Skin epidermis (tissue), 12 donors: Measurements from ENCODE around the gene SMPD3.
A peak's percentile ranks its signal among the peaks of the same experiment; 100 is the strongest.

Experiments used
- H3K27ac ChIP-seq, 21 experiments: fragments of 200-600 bp; sonication (generic) in 11 of 21; one replicate each; pipeline ENCODE4 v1.5.0; 2020; ENCODE audit warnings: mild to moderate bottlenecking in 3 of 21, inconsistent platforms in 2 of 21, moderate library complexity in 2 of 21
- H3K4me3 ChIP-seq, 7 experiments: fragments of 200-600 bp; sonication (generic) in 2 of 7; one replicate each; pipeline ENCODE4 v1.5.0; 2020; ENCODE audit warnings: inconsistent platforms in 2 of 7, mild to moderate bottlenecking in 2 of 7, moderate library complexity in 1 of 7

Gene SMPD3

DNA sequence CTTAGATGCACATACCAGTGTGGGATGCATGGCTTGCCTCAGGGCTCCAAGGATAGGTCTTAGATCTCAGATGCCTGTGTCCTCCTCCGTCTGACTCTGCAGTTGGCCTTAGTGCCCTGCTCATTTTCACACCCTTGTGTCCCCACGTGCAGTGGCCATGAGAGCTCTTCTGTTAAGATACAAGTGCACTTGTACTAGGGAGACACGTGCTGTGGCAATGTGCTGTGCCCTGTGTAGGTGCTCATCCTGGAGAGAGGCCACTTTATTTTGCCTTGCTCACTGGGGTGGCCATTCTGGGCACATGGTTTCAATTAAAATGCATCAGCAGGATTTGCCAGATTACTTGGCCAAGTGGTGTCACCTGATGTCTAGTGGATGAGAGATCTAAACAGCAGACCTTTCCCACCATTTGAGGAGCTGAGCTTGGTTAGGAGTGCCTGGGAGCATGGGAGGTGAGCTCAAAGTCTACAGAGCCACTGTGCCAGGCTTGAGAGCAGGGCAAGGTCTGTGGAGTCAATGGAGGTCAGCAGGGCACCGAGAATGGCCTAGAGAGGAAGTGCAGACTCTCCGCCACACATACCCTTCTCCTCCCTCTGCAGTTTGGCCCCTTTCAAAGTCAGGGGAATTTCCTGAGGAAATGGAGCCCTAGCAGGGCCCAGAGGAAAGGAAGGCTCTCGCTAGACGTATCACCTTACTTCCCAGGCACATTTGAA lies 25.2 kb upstream of the SMPD3 start:
- no peak overlapping the region for H3K4me3 ChIP-seq

GRCh38 chr16:68472581-68472980 lies 24.3 kb upstream of the SMPD3 start:
- Histone ChIP-seq H3K27ac (no peak overlapping the region), H3K4me3 (no peak overlapping the region)

More for the DNA sequence above, 25.2 kb upstream of the SMPD3 start:
- peak overlapping the region in 4 of 21 experiments; percentile 20 to 53 (median 25) for H3K27ac ChIP-seq

GRCh38 chr16:68470461-68471150 lies 22.3 kb upstream of the SMPD3 start:
- peak overlapping the region in 2 of 7 experiments; percentile 4 to 9 for H3K4me3 ChIP-seq
- H3K27ac ChIP-seq = peak overlapping the region in 18 of 21 experiments; percentile 13 to 82 (median 46)

- peak overlapping the region in 17 of 21 experiments; percentile 6 to 82 (median 60) for H3K27ac ChIP-seq
- H3K4me3 ChIP-seq = peak overlapping the region in 2 of 7 experiments; percentile 4 to 9
Observed at GRCh38 chr16:68469796-68470460, 21.6 kb upstream of the SMPD3 start.

DNA sequence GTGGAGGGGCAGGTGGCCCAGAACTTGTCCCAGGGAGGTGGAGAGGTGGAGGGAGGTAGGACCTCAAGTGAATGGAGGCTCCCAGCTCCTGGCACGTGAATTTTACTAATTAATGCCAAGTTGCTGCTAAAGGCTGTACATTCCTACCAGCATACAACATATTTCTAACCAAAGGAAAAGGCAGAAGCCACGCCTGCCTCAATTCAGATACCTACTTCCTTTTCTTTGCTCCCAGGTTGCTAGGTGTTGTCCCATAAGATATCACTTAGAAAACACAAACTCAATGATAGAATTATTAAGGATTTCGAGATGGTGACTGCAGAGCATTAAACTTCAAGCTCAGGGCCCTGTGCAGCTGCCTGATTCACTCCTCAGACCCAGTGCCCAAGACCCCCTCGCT lies 20.5 kb upstream of the SMPD3 start:
- peak overlapping the region in 5 of 21 experiments; percentile 27 to 82 (median 71) for H3K27ac ChIP-seq
- H3K4me3 ChIP-seq = no peak overlapping the region

DNA sequence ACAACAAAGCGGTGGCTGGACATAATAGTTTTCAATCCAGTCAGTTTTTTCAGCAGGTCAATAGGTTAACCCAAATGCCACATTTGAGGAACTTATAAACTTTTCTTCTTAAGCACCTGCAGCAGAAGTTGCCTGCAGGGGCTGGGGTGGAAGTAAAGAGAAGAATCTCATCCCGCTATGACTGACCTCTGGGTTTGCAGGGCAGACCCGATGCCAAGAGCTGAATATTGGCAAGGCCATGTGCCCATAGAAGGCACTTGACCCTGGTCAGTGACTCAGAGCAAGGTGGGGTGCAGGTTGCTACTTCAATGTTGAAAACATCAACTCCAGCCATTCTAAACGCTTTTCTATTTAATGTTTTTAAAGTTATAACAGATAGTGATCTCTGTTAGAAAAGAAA lies 17.9 kb upstream of the SMPD3 start:
- no peak overlapping the region for H3K27ac ChIP-seq
- no peak overlapping the region for H3K4me3 ChIP-seq

- Histone ChIP-seq H3K27ac (no peak overlapping the region), H3K4me3 (no peak overlapping the region)
Observed at GRCh38 chr16:68463904-68464303, 15.6 kb upstream of the SMPD3 start.

GRCh38 chr16:68460067-68460466 lies 11.8 kb upstream of the SMPD3 start:
- H3K4me3 ChIP-seq = no peak overlapping the region
- H3K27ac ChIP-seq = no peak overlapping the region

- H3K4me3 ChIP-seq = no peak overlapping the region
- H3K27ac ChIP-seq = no peak overlapping the region
Observed at GRCh38 chr16:68459457-68459856, 11.1 kb upstream of the SMPD3 start.

DNA sequence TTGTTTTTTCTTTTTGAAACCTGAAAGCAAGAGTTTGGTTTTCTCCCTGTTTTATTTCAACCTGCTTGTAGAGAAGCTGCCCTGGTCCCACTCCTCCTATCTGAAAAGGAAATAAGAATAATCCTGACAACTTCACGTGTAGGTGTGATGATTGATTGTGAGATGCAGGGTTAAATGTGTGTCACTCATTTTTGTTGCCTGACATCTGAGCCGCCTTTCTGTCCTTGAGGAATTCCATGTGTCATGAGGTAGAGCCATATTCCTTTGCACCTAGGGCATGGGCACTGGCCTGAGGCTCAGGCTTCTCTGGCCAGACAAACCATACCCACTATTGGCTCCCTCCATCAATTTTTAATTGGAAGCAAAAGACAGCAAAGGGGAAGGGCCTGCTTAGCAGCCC lies 10.2 kb upstream of the SMPD3 start:
- Histone ChIP-seq H3K4me3 (no peak overlapping the region), H3K27ac (no peak overlapping the region)

GRCh38 chr16:68458101-68458500 lies 9.8 kb upstream of the SMPD3 start:
- H3K4me3 ChIP-seq = no peak overlapping the region
- no peak overlapping the region for H3K27ac ChIP-seq

DNA sequence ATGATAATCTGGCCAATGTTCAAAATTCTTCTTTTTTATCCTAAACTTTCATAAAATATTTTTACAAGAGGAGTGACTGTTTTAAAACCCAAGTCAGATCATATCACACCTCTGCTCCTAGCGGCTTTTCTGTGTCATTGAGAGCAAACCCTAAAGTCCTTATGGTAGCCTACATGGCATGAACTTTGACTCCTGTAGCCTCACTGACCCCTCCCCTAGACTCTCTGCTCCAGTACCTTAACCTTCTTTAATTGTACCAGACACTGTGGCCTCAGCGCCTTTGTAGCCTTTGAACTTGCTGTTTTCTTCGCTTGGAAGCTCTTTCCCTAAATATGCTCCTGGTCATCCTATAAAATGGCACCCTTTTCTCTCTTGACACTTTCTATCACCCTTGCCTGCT lies 7.3 kb upstream of the SMPD3 start:
- no peak overlapping the region for H3K4me3 ChIP-seq
- no peak overlapping the region for H3K27ac ChIP-seq

- H3K27ac ChIP-seq = no peak overlapping the region
- H3K4me3 ChIP-seq = no peak overlapping the region
Observed at GRCh38 chr16:68454920-68455435, 6.7 kb upstream of the SMPD3 start.

DNA sequence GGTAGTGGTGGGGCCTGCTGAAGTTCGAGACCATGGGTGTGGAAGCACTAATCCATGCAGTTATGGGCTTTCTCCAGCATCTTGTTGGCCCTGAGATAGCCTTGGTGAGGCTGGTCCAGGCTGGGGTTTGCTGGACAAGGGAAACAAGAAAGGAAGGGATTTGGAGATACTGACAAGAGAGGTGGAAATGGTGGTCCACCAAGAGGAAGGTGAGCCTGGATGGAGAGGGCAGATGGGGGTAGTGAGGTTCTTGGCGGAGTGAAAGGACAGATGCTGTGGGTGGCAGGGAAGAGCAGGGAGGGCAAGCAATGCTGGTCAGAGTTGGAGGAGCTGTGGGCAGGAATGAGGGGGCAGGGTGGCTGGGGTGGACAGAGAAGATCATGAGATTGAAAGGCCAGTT lies 5.5 kb upstream of the SMPD3 start:
- Histone ChIP-seq H3K4me3 (no peak overlapping the region), H3K27ac (no peak overlapping the region)

- no peak overlapping the region for H3K4me3 ChIP-seq
Observed at GRCh38 chr16:68452176-68452575, 3.9 kb upstream of the SMPD3 start.

DNA sequence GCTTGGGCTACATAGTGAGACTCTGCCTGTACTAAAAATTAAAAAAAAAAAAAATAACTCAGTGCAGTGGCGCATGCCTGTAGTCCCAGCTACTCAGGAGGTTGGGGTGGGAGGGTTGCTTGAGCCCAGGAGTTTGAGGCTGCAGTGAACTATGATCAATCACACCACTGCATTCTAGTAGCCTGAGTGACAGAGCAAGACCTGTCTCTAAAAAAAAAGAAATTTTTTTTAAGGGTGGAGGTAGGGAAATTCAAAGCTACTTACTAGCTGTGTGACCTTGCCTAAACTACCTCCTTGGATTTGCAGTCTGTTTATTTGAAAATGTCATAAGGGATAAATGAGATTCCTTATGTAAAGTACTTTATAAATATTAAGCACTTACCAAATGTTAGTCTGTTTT lies 3.4 kb upstream of the SMPD3 start:
- H3K4me3 ChIP-seq = no peak overlapping the region
- no peak overlapping the region for H3K27ac ChIP-seq

More at GRCh38 chr16:68452176-68452575, 3.9 kb upstream of the SMPD3 start:
- H3K27ac ChIP-seq = no peak overlapping the region

DNA sequence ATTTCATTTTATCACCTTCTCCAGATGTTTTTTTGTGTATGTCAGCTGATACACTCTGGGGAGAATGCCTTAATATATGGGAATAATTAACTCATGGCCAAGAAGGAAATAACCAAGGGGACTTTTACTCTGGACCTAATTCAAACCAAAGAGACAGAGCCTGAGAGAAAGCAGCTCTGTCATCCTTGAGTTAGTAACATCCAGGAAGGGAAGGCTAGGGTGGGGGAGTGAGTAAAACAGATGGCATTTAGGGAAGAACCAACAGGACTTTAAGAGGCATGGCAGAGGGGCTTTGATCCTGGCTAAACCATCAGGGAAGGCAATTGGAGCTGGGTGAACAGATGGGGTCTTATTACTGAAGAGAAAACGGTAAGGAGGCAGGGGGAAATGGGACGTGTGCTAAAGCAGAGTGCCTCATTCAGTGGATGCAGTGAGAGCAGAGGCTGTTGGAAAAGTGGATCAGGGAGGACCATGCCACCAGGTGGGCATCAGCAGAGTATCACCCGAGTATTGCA lies 2.5 kb upstream of the SMPD3 start:
- Histone ChIP-seq H3K4me3 (no peak overlapping the region), H3K27ac (no peak overlapping the region)

GRCh38 chr16:68447653-68448359 lies 502 bp downstream of the SMPD3 start:
- Histone ChIP-seq H3K27ac (peak overlapping the region in 2 of 21 experiments; percentile 9 to 17), H3K4me3 (peak overlapping the region; percentile 21 to 41 (median 36))
